OCI-LY7 (cell line): ENCODE results near the gene SLC66A2.

Source experiments
- EZH2phosphoT487 ChIP-seq: fragments of 200-600 bp; sonication (generic); IDR thresholded peaks from 2 replicates; pipeline ENCODE4 v1.6.1; 2018; ENCODE audit warnings: low read depth, borderline replicate concordance, mild to moderate bottlenecking, mixed run types, antibody characterized with exemption, low read length, moderate library complexity, mixed read lengths
- TF ChIP-seq, protein P1 (sequence below): fragments of 200-600 bp; sonication (generic); conservative IDR thresholded peaks from 2 replicates; pipeline ENCODE4 v1.5.1; 2014; ENCODE audit warnings: mild to moderate bottlenecking, antibody characterized with exemption, low read length, moderate library complexity, mixed read lengths

- TF ChIP-seq EZH2phosphoT487, result no peak
- TF ChIP-seq, protein P1, sequence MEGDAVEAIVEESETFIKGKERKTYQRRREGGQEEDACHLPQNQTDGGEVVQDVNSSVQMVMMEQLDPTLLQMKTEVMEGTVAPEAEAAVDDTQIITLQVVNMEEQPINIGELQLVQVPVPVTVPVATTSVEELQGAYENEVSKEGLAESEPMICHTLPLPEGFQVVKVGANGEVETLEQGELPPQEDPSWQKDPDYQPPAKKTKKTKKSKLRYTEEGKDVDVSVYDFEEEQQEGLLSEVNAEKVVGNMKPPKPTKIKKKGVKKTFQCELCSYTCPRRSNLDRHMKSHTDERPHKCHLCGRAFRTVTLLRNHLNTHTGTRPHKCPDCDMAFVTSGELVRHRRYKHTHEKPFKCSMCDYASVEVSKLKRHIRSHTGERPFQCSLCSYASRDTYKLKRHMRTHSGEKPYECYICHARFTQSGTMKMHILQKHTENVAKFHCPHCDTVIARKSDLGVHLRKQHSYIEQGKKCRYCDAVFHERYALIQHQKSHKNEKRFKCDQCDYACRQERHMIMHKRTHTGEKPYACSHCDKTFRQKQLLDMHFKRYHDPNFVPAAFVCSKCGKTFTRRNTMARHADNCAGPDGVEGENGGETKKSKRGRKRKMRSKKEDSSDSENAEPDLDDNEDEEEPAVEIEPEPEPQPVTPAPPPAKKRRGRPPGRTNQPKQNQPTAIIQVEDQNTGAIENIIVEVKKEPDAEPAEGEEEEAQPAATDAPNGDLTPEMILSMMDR, result no peak
Measured at GRCh38 chr18:79912409-79912991, 39.0 kb downstream of the SLC66A2 start.
